22Rv1 (cell line): ENCODE results near the gene TRAF3.
A peak's percentile ranks its signal among the peaks of the same experiment; 100 is the strongest.

Experiments
- H3K27ac ChIP-seq: fragments of 450-650 bp; 2 replicates; pipeline ENCODE4 v1.5.1; 2017
- ZFX ChIP-seq: fragments of 450-650 bp; IDR thresholded peaks from 2 replicates; pipeline ENCODE4 v1.6.1; 2017; ENCODE audit warnings: antibody characterized with exemption, borderline replicate concordance
- TF ChIP-seq, protein P1 (sequence below): fragments of 450-650 bp; IDR thresholded peaks from 2 replicates; pipeline ENCODE4 v1.5.1; 2017; ENCODE audit warnings: mild to moderate bottlenecking

The TRAF3 gene

DNA sequence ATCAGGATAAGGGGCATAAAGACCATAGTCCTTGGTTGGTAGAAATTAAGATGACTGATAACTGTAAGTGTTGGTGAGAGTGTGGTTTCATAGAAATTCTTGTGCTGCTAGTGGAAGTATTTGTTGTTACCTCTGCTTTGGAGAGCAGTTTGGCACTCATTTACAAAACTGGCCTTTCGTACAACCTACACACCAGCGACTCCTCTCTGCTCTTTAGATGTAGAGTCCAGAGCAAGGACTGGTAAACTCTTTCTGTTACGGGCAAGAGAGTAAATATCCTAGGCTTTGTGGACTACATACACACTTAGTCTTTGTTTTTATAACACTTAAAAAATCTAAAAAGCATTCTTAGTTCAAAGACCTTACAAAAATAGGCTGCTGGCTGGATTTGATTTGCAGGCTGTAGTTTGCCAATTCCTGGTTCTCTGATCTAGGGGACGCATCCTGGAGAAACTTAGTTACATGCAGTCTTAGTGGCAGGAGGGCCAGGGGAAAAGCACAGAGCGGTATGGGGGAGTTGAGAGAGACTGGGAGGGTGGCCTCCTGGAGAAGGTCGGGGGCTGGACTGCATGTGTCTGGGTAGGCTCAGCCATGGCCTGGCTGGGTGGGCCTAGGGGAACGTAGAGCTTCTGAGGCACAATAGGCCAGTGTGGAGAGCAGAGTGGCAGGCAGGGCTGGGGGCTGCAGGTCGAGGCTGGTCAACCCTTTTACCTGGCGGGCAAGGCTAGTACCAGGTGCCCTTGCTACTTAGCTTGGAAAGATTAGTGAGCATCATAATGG lies 89.9 kb downstream of the TRAF3 start:
- no peak overlapping the region for H3K27ac ChIP-seq
- TF ChIP-seq, protein P1, sequence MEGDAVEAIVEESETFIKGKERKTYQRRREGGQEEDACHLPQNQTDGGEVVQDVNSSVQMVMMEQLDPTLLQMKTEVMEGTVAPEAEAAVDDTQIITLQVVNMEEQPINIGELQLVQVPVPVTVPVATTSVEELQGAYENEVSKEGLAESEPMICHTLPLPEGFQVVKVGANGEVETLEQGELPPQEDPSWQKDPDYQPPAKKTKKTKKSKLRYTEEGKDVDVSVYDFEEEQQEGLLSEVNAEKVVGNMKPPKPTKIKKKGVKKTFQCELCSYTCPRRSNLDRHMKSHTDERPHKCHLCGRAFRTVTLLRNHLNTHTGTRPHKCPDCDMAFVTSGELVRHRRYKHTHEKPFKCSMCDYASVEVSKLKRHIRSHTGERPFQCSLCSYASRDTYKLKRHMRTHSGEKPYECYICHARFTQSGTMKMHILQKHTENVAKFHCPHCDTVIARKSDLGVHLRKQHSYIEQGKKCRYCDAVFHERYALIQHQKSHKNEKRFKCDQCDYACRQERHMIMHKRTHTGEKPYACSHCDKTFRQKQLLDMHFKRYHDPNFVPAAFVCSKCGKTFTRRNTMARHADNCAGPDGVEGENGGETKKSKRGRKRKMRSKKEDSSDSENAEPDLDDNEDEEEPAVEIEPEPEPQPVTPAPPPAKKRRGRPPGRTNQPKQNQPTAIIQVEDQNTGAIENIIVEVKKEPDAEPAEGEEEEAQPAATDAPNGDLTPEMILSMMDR, result no peak
- no peak for TF ChIP-seq ZFX

DNA sequence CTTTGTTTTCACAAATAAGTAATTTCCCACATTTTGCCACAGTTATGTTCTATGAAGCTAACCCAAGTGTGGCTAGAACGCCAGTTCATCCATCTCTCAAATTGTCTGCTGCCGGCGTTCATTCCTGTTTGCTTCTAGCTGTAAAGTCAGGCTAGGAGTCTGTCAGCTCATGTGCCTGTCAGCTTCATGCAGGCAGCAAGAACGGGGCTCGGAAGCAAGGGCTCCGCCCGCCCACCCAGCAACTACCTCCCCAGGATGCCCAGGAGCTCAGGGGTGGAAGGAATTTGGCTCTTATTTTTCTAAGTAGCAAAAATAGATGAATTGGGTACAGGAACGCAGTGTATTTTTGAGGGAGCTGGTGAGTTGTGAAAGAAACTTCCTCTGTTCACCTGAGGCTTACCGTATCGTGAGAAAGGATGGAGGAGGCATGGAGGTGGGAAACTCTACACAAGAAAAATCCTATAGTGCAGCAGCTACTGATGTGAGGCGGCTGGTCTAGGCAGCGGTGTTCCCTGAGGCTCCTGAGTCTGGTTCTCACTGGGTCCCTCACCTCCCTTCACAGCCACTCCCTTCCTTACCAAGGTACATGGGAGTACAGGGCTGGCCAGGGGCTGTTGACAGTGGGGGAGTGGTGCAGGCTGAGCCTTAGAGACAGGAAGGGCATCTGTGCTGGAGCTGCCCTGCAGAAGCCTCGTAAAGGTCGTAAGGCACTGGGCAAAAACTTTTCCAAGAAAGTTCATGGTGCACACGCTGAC lies 90.8 kb downstream of the TRAF3 start:
- TF ChIP-seq ZFX, result no peak
- TF ChIP-seq, protein P1, result no peak

DNA sequence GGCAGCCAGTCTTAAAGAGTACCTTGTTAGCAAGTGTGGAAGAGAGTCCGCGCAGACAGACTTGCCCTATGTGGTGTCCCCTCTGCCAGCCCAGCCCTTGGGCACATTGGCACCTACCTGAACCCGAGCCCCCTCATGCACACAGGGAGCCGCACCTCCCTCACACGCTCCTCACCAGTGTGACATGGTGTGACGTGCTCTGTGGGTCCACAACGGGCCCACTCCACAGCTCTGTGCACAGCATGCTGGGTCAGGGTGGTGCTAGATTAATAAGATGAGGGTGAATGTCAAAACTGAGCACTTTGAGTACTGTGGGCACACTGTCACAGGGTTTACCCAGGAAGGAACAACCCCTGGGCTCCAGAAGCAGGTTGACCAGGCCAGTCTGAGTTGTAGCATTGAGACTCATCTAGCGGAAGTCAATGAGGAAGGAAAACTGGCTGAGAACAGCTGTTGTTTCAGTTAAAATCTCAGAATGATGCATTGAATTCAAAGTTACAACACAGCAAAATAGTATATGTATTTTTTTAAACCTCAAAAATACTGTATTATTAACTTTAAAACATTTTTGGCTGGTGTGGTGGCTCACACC lies 91.8 kb downstream of the TRAF3 start:
- H3K27ac ChIP-seq, result 0 out of 2 replicates have a peak overlapping the region, but pooled peaks have one; percentile 26
- no peak for TF ChIP-seq ZFX
- TF ChIP-seq, protein P1, result no peak

More for the DNA sequence above, 90.8 kb downstream of the TRAF3 start:
- peak overlapping the region; percentile 26; the same call in 1 of the 2 replicates for H3K27ac ChIP-seq

DNA sequence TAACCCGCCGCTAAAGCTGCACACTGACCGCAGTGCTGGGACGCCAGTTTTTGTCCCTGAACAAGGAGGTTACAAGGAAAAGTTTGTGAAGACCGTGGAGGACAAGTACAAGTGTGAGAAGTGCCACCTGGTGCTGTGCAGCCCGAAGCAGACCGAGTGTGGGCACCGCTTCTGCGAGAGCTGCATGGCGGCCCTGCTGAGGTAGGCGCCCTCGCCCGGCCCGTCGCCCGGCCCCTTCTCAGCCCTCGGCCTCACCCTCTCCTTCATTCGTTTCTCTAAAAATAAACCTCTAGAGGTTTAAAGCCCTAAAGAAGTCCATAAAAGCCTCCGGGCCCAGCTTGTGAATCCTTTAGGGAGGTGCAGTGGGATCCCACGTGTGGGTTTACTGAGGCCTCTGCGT lies 93.0 kb downstream of the TRAF3 start:
- TF ChIP-seq ZFX, result no peak
- TF ChIP-seq, protein P1, result no peak

DNA sequence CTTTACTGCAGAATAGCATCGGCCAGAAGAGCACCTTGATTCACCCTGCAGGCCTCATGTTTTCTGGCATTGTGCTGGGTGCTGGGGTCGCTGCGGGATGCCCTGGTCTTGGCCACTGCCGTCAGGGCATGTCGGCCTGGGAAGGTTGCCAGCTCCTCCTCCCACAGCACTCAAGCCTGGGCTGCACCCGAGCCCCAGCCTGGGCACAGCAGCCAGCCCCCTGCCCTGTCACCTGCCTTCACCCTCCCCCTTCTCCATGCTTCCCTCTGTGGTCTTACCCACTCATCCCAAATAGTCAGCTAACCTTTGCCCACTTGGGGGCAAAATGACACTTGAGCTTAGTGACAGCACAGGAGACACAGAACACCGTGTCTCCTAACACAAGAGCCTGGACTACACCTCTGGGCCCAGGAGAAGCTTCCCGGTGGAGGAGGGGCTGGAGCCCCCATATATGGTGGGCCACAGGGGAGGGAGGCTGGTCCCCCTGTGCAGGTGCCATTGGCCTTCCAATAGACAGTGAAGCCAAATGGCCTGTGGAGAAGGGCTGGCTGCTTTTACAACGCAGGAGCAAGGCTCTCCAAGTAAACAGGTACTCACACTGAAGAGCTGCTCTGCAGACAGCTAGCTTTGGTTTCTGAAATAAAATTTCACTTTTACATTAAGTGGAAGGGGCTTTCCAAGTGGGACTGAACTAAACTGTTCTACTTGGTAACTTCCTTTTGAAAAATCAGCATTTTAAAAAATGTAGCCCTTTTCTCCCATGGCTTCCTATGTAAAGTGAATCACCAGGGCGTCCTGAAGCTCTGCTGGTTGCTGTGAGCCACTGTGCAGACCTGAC lies 94.0 kb downstream of the TRAF3 start:
- no peak overlapping the region for H3K27ac ChIP-seq
- TF ChIP-seq ZFX, result no peak
- TF ChIP-seq, protein P1, result no peak

More for the DNA sequence above, 93.0 kb downstream of the TRAF3 start:
- H3K27ac ChIP-seq, result no peak overlapping the region

DNA sequence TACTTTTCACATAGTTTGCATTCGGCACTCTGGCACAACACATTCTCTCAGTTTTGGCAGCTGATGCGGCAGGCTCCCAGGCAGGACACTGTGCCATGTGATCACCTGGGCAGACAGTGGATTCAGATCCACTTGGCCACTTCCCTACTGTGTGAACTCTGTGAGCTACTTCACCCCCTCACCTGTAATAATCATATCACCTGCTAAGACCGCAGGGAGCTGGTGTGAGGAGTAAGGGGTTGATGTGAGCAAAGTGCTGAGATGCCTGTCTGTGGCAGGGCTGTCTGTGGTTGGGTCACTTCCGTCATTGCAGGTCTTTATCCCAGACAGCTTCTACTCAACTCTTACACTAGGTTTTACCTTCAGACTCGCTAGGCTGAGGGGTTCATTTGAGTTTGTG lies 94.8 kb downstream of the TRAF3 start:
- no peak overlapping the region for H3K27ac ChIP-seq
- no peak for TF ChIP-seq ZFX
- TF ChIP-seq, protein P1, result no peak
